ENCODE data around the gene PRPSAP1.

The PRPSAP1 gene

DNA sequence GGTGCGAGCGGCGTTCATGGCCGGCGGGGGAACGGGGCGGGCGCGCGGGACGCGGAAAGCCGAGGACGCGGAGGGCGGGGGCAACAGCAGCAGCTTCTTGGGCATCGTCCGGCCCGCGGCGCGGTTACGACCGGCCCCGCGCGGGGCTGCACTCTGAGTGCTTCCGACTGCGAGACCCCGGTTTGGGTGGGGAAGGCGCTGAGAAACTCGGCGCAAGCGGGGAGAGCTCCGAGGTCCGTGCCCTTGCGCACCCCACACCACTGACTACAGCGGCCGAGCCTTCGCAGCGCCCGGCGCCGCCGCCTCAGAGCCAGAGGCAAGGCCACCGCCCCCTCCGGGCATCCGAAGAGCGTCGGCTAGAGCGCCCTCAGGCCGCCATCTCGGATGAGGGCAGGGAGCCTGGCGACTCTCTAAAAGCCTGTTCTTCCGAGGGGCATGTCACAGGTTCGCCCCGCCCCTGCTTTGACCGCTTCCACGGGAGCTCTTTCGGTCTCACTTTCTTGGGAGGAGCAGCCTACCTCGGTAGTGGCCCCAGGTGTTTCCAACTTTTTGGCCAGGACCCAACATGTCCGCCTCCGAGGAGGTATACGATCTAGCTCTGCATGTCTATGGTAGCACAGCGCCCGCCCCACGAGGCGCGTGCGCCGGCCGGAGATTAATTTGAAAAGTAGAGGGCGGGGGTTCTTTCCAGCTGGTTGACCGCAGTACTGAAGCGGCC, at the start of gene PRPSAP1:
Gene PRPSAP1, minus strand, starts transcription at position 318 of the 718 bp plus-strand sequence. Its CDS starts 213 bp downstream, at position 105.
- peak; percentile 94 for DNase-seq

- DNase-seq = no peak
These were observed 49.0 kb upstream of the PRPSAP1 start for GRCh38 chr17:76402711-76403110.

DNA sequence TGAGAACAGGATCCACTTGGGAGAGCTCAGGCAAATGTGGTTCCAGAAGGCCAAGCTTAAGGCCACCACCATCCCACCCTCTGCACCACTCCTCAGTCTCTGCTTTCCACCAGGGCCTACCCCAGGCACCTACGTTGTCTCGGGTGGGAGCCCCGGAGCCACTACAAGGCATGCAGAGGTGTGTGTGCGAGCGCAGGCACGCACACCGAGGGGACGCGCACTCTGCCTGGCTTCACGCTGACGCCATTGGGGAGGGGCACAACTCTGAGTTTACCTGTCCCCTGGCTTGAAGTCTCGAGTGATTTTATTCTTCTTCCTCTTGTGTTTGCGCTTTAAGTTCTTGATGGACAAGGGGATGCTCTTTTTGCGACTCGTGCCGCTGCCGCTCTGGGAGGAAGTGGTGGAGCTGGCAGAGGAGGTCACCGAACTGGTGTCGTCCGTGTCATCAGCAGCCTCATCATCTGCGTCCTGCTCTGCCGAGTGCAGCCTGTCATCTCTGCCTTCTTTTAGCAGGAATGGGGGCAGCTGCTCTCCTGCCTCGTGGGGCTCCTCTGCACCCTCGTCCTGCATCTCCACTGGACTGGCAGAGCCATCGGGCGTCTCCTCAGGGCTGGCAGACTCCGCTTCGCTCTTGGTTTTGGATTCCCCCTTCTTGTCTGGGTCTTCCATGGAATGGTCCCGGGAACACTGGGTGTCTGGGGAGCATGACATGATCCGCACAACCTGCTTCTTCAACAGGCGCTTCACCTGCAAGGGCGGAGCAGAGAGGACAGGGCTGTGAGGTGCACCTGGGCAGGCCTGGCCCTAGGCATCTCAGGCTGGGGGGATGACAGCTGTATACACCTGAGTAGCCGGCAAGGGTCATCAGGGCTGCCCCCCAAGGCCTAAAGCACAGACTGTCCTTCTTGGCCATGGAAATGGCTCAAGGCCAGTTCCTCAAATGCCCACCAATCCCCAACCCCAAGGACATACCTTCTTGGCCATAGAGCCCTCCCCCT, 45.8 kb upstream of the PRPSAP1 start:
- no peak for DNase-seq

- DNase-seq = no peak
These were observed 44.9 kb upstream of the PRPSAP1 start for GRCh38 chr17:76398523-76399174.

DNA sequence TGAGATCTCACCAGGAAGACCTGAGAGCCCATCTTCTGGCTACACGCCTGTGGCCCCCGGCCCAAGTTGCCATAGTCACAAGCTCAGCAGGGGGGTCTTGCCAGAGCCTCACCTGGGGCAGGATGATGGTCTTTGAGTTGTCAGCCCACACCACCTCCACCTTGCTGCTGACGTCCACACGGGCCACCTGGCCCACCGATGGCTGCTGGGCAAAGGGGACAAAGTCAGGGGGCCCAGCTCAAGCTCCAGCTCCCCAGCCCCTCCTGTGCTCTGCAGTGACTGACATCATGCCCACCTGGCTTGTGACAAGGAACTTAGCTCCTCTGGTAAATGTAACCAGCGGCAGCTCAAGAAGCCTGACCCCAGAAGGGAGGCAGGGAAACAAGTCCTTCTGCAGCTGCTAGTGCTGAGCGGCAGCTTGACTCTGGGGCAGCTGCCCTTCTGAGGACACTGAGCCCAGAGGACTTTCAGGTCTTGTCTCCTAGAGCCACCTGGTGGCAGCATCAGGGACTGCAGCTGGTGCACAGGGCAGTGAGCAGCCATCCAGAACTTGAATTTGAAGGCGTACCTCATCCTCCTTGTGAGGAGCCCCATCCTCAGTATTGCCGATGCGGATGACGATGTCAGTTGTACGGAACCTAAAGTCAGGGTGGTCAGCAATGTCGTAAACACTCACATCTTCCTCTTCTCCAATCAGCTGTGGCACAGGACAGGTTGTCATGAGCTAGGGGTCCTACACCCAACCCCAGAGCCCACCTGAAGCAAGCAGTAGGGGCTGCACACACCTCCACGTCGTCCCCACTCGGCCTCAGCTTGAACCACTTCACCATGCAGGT, 44.2 kb upstream of the PRPSAP1 start:
- DNase-seq = peak; percentile 89

DNA sequence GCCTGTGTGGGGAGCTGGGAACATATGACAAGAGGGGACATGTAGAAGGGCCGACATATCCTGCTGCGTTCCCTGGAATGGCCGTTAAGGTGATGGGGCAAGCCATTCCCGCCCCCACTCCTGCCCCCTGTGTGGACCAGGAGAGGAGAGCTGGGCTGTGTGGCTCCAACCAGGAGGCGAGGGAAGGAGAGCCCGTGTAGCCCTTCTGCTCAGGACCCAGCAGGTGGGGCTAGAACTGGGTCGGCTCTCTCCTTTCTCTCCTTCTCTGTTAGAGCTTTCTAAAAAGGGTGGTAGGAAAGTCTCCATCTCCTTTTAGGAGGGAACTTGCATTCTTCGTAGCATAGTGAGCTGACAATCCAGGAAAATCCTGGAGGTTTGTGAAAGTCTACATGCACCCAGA, 43.5 kb upstream of the PRPSAP1 start:
- DNase-seq = no peak

DNA sequence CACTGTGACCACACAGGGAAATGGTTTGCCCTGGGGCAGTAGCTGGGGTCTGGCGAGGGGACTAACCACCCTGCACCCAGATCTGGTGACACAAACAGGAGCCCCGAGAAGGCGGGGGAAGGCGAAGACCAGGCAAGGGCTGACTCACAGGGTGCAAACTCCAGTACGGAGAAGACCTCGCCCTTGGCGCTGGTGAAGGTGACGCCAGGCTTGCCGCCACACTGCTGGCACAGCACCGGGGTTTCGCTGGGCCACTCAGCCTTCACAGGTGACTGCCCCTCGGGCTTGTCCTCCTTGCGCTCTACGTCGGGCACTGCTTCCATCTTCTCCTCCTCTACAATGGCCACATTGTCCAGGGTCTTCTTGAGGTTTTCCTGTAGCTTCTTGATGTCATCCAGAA, 42.3 kb upstream of the PRPSAP1 start:
- DNase-seq = no peak

- no peak for DNase-seq
These were observed 40.5 kb upstream of the PRPSAP1 start for GRCh38 chr17:76394166-76394565.

DNA sequence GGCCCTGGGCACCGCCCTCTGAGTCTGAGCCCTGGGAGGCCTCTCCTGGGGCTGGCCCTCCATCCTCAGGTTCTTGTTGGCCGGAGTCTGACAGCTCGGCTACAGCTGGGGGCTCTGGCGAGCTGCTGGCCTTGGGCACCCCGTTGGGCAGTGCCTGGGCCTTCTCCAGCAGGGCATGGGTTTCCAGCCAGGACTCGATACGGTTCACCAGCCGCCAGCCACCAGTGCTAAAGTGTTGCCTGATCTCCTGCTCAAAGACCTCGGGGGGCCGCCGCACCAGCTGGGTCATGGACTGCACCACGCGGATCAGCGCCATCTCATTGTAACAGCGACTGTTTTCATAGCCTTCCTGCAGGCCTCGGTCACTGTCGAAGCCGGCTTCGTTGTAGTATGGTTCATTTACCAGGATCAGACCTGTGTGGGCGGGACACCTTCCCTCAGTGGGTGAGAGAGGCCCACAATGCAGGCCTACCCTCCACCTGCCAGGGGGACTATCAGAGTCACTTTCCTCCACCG, 37.5 kb upstream of the PRPSAP1 start:
- no peak for DNase-seq

DNA sequence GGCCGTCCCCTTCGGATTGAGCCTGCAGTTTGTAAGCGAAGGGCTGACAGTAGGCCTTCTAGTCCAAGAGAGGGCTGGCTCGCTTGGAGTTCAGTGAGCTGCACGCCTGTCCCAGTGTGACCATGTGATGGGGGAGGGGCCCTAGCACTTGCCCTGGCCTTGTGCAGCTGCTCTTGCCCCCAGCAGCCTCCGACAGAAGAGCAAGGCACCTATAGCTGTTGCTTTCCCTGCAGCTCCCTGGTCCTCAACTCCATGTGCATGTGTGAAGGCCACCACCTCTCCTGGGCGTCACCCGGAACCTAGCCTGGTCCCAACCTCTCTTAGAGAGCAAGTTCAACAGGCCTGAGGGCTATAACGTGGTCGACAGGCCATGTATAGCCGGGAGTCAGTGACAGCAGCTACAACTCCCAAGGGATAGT, 36.3 kb upstream of the PRPSAP1 start:
- no peak for DNase-seq

DNA sequence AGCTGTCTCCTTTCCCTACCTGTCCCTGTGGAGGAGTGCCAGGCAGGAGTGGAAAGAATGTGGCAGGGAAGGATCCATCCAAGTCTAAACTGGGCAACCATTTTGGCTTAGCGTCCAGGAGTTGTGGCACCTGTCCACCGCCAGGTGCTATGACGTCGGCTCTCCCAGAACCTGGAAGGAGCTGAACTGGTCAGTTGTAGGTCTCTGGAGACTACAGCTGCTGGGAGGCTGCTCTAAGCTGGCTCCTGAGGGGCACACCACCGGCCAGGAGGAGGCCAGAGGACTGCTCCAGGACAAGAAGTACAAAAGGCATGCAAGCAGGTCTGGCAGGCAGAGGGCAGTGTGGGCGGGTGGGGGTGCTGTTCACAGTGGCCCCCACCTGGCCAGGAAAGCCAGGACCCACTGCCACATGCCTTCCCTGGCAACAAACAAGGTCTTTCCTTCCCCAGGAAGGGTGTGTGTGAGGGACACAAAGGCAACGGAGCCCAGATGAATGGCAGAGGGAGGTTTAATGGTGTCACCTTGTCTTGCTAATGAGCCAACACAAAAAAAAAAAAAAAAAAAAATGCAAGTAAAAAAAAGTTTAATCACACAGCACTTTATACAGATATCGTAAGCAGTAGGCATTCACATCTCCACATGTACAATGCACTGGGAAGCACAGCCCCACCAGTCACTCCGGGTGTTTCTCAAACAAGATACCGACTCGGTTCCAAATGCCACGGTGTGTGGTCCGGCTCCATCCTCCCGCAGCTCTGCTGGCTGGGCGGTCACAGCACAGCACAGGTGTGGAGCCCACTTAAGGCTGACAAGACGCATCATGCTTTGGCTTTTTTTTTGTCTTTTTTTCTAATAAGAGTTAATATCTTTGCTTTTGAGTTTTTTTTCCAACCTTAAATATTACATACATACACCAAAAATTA, 35.5 kb upstream of the PRPSAP1 start:
- no peak for DNase-seq

DNA sequence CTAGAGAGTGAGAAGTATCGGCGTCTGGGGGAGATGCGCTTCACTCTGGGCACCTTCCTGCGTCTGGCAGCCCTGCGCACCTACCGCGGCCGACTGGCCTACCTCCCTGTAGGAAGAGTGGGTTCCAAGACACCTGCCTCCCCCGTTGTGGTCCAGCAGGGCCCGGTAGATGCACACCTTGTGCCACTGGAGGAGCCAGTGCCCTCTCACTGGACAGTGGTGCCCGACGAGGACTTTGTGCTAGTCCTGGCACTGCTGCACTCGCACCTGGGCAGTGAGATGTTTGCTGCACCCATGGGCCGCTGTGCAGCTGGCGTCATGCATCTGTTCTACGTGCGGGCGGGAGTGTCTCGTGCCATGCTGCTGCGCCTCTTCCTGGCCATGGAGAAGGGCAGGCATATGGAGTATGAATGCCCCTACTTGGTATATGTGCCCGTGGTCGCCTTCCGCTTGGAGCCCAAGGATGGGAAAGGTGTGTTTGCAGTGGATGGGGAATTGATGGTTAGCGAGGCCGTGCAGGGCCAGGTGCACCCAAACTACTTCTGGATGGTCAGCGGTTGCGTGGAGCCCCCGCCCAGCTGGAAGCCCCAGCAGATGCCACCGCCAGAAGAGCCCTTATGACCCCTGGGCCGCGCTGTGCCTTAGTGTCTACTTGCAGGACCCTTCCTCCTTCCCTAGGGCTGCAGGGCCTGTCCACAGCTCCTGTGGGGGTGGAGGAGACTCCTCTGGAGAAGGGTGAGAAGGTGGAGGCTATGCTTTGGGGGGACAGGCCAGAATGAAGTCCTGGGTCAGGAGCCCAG, 33.5 kb upstream of the PRPSAP1 start:
- no peak for DNase-seq

GRCh38 chr17:76385892-76386786, 32.4 kb upstream of the PRPSAP1 start:
- peak; percentile 71 for DNase-seq

DNA sequence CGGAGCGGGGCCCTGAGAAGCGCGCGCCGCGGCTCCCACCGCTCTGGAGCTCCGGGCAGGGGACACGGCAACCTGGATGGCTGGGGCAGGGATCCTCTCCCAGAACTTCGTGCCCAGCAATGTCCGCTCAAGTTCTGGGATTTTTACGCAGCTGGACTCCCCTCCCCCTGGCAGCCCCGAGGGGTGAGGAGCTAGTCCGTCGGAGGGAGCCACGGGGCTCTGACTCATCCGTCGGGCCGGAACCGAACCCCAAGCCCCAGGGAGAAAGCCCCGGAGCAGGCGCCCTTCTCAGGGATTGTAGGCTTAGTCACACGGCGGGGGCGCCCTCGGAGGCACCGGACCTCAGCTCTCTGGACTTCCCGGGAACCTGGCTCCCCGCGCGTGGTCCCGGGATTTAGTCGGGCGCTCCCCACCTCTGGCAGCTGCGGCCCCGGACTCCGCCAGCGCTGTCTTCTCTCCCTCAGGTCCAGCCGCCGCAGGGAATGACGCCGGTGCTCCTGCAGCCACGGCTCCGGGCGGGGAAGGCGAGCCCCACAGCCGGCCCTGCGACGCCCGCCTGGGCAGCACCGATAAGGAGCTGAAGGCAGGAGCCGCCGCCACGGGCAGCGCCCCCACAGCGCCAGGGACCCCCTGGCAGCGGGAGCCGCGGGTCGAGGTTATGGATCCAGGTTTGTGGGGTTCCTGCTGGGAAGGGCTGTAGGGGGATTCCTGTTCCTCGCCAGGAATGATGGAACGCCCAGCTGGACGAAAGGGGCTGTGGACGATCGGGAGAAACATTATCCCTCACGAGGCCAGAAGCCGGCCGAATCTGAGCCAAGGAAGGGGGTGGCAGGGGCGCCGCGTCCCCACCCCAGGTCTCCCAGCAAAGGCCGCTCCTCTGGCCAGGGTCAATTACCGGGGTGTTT, 31.5 kb upstream of the PRPSAP1 start:
- no peak for DNase-seq

- peak; percentile 81 for DNase-seq
These were observed 30.7 kb upstream of the PRPSAP1 start, which contains the start of gene SPHK1 for GRCh38 chr17:76384222-76384986. Gene SPHK1 (plus strand): TSS chr17:76384609. CDS start chr17:76385645, 1,036 bp downstream.

- peak; percentile 70 for DNase-seq
These were observed 30.0 kb upstream of the PRPSAP1 start for GRCh38 chr17:76383546-76384221.

All from right hindlimb (tissue), 1 donor.